ENCODE results near the gene EDEM2. TPM values are rescaled to one million over a fixed set of nuclear protein-coding genes. Genes with fewer than 3 reads are reported as not detected.

Gene EDEM2
- polyA plus RNA-seq, 1 donor from 2014 or later = 13.3 TPM

GRCh38 chr20:35181731-35182130 lies 34.6 kb upstream of the EDEM2 start:
- Histone ChIP-seq H3K9me2 (ENCODE audit: insufficient read depth, low read length) (no peaks in the 10 kb centered on the region), H3K27ac (ENCODE audit: low read length) (no peak overlapping the region), H3K9me3 (ENCODE audit: low read length) (no peaks in the 10 kb centered on the region), H3K9ac (ENCODE audit: low read length) (no peak overlapping the region), H3K36me3 (ENCODE audit: insufficient read depth, low read length) (no peaks in the 10 kb centered on the region), H3K79me2 (replicated peaks; ENCODE audit: insufficient read depth, low read length) (no peaks in the 10 kb centered on the region), H3K27me3 (ENCODE audit: insufficient read depth, low read depth, low read length) (no peaks in the 10 kb centered on the region), H3K4me3 (ENCODE audit: low read length) (no peak overlapping the region), H4K20me1 (ENCODE audit: insufficient read depth) (no peaks in the 10 kb centered on the region), H3K4me2 (ENCODE audit: low read length) (no peak overlapping the region), H2AFZ (ENCODE audit: low read depth, low read length) (no peak overlapping the region), H3F3A (ENCODE audit: insufficient read depth, low read length, poor library complexity, severe bottlenecking) (no peaks in the 10 kb centered on the region)
- no peak for TF ChIP-seq TAF1 (IDR thresholded peaks at IDR 0.05; ENCODE audit: low read depth)

GRCh38 chr20:35180266-35180665 lies 33.1 kb upstream of the EDEM2 start:
- H2AFZ ChIP-seq (ENCODE audit: low read depth, low read length) = no peak overlapping the region
- no peaks in the 10 kb centered on the region for H3K36me3 ChIP-seq (ENCODE audit: insufficient read depth, low read length)
- no peak overlapping the region for H3K9ac ChIP-seq (ENCODE audit: low read length)
- H4K20me1 ChIP-seq (ENCODE audit: insufficient read depth) = no peaks in the 10 kb centered on the region
- no peak overlapping the region for H3K27ac ChIP-seq (ENCODE audit: low read length)
- H3K4me2 ChIP-seq (ENCODE audit: low read length) = no peak overlapping the region
- H3F3A ChIP-seq (ENCODE audit: insufficient read depth, low read length, poor library complexity, severe bottlenecking) = no peaks in the 10 kb centered on the region
- no peaks in the 10 kb centered on the region for H3K9me2 ChIP-seq (ENCODE audit: insufficient read depth, low read length)
- no peak overlapping the region for H3K4me3 ChIP-seq (ENCODE audit: low read length)
- H3K27me3 ChIP-seq (ENCODE audit: insufficient read depth, low read depth, low read length) = no peaks in the 10 kb centered on the region
- no peaks in the 10 kb centered on the region for H3K79me2 ChIP-seq (replicated peaks; ENCODE audit: insufficient read depth, low read length)
- TF ChIP-seq TAF1 (IDR thresholded peaks at IDR 0.05; ENCODE audit: low read depth) = no peak
- no peak for TF ChIP-seq RAD21 (conservative IDR thresholded peaks at IDR 0.05)
- no peak for TF ChIP-seq CTCF (IDR thresholded peaks at IDR 0.05; ENCODE audit: poor library complexity, severe bottlenecking)
- no peak for TF ChIP-seq SMC3 (conservative IDR thresholded peaks at IDR 0.05; ENCODE audit: poor library complexity)
- TF ChIP-seq EP300 (conservative IDR thresholded peaks at IDR 0.05; ENCODE audit: poor library complexity, severe bottlenecking) = no peak
- TF ChIP-seq POLR2AphosphoS5 (IDR thresholded peaks at IDR 0.05) = no peak
- no peak for TF ChIP-seq EZH2 (IDR thresholded peaks at IDR 0.05; ENCODE audit: borderline replicate concordance, insufficient read depth, low read length, poor library complexity, severe bottlenecking)
- TF ChIP-seq MXI1 (conservative IDR thresholded peaks at IDR 0.05; ENCODE audit: poor library complexity, severe bottlenecking) = no peak
- TF ChIP-seq REST (IDR thresholded peaks at IDR 0.05; ENCODE audit: borderline replicate concordance) = no peak
- no peaks in the 10 kb centered on the region for H3K9me3 ChIP-seq (ENCODE audit: low read length)

Data from neural cell (in vitro differentiated cells).